Subcutaneous adipose tissue (tissue), 4 donors: Measurements from ENCODE around the gene MT1X. TPM values are rescaled to one million over a fixed set of nuclear protein-coding genes. Genes with fewer than 3 reads are reported as not detected.

Experiments
- CTCF ChIP-seq: fragments of 450-650 bp; IDR thresholded peaks from one replicate; pipeline ENCODE4 v1.5.1; 2016; ENCODE audit warnings: low read depth, mild to moderate bottlenecking, control low read depth, antibody characterized with exemption, moderate library complexity
- total RNA-seq, 4 donors: library from RNA; depleted of rRNA; stranded (reverse); fragments of >200 nt; gene quantifications; one replicate each; pipeline ENCODE4 v1.1.0, GENCODE V29; 2016

The MT1X gene
- total RNA-seq, 4 donors from 2014 or later = 1,122 to 4,299 (median 2,004) TPM

DNA sequence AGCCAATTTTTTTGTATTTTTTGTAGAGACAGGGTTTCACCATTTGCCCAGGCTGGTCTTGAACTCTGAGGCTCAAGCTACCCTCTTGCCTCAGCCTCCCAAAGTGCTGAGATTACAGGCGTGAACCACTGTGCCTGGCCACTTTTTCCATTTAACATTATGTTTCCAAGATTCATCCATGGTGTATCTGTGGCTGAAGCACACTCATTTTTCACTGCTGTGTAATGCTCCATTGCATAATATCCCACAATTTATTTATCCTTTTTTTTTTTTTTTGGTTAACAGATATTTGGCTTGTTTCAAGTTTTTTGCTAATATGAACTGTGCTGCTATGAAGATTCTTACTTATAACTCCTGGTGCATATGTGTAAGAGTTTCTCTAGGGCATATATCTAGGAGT, 45.8 kb downstream of the MT1X start:
- TF ChIP-seq CTCF = no peak

- no peak for TF ChIP-seq CTCF
These were observed 46.9 kb downstream of the MT1X start for GRCh38 chr16:56728980-56729734.

DNA sequence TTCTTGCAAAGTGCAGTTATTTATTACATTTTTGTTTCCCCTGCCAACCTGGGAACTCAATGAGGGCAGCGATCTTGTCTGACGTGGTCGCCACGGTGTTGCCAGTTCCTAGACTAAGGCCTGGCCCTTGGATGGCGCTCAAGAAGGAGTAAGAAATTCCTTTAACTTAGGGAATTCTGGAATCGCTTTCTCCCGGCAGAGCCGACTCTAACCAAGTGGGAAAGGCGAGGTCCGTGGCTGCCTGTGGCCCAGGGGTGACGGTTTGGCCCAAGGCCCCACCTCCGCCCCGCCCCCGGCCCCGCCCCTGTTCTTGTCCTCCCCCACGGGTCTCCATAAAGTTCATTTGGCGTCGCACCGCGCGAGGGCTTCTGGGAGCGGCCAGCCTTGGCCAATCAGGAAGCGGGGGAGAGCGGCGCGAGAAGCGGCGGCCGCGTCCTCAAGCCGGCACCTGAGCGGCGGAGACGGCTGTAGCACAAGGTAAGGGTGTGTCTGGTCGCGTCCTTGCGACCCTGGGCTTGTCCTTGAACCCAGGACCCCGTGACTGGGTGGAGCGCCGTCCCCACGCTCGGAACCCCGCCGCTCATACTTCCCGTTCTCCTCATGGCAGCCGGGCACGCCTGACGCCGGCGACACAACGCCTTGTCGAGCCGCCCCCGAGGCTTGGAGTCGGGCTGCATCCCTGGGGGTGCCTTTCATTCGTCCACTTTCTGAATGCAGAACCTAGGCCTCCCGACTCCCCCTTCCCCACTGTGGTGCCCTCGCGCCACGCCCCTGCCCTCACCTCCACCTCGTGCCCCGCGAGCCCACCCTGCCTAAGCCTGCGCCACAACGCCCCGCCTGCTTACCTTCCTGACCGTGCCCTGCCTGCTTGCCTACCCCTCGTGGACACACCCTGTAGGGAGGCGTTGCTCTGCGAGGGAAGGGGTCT, 47.7 kb downstream of the MT1X start, which contains the start of gene NUP93:
NUP93 (plus strand) TSS at position 395 of the 928 bp plus-strand sequence. CDS start 18,119 bp downstream, outside the sequence.
- TF ChIP-seq CTCF = no peak

- TF ChIP-seq CTCF = no peak
These were observed 50.1 kb downstream of the MT1X start for GRCh38 chr16:56732366-56732765.

GRCh38 chr16:56732832-56733231, 50.6 kb downstream of the MT1X start:
- no peak for TF ChIP-seq CTCF

Other genes with a start within 250 kb of the MT1X start
- gene NUDT21, start 231.1 kb upstream of the MT1X start, total RNA-seq = 10 to 100 TPM; 37.1 to 57.2 (median 39.8) TPM
- gene OGFOD1, start 230.9 kb upstream of the MT1X start, total RNA-seq = 10 to 100 TPM; 14.5 to 53.2 (median 26.2) TPM
- 10 to 100 TPM; 25.3 to 52.6 (median 37.9) TPM for gene BBS2, start 162.4 kb upstream of the MT1X start, total RNA-seq
- not detected for gene MT4, start 117.4 kb upstream of the MT1X start, total RNA-seq
- 1 to 10 TPM in 1 of 4 donors, not detected in 3; 2.0 TPM for gene MT3, start 92.9 kb upstream of the MT1X start, total RNA-seq
- 1,000 to 10,000 TPM in 1 of 4 donors, 100 to 1,000 TPM in 3; 164 to 1,003 (median 271) TPM for gene MT2A, start 73.9 kb upstream of the MT1X start, total RNA-seq
- gene MT1E, start 56.7 kb upstream of the MT1X start, total RNA-seq = 1,000 to 10,000 TPM in 1 of 4 donors, 100 to 1,000 TPM in 3; 205 to 2,492 (median 258) TPM
- 100 to 1,000 TPM in 1 of 4 donors, 10 to 100 TPM in 3; 15.1 to 485 (median 52.6) TPM for gene MT1M, start 49.8 kb upstream of the MT1X start, total RNA-seq
- gene MT1A, start 43.8 kb upstream of the MT1X start, total RNA-seq = 1,000 to 10,000 TPM in 1 of 4 donors, 100 to 1,000 TPM in 1, 10 to 100 TPM in 2; 44.4 to 1,063 (median 111) TPM
- gene MT1B, start 30.6 kb upstream of the MT1X start, total RNA-seq = not detected
- gene MT1F, start 24.5 kb upstream of the MT1X start, total RNA-seq = 10 to 100 TPM in 3 of 4 donors, 1 to 10 TPM in 1; 9.2 to 55.1 (median 11.8) TPM
- 100 to 1,000 TPM in 1 of 4 donors, 10 to 100 TPM in 2, not detected in 1; 15.8 to 315 (median 21.4) TPM for gene MT1G, start 14.4 kb upstream of the MT1X start, total RNA-seq
- gene MT1H, start 12.7 kb upstream of the MT1X start, total RNA-seq = 10 to 100 TPM in 1 of 4 donors, not detected in 3; 11.9 TPM
- 10 to 100 TPM; 28.4 to 57.6 (median 47.5) TPM for gene NUP93, start 47.7 kb downstream of the MT1X start, total RNA-seq
- not detected for gene SLC12A3, start 182.7 kb downstream of the MT1X start, total RNA-seq
- 100 to 1,000 TPM; 134 to 230 (median 170) TPM for gene HERPUD1, start 249.7 kb downstream of the MT1X start, total RNA-seq